NCI-H2081 (cell line): ENCODE results near the gene RELL1.

ENCODE experiments used
- DNase-seq, 2 experiments: peaks; one replicate each; lab custom pipeline; 2025; lab: John Stamatoyannopoulos, UW

RELL1 gene

DNA sequence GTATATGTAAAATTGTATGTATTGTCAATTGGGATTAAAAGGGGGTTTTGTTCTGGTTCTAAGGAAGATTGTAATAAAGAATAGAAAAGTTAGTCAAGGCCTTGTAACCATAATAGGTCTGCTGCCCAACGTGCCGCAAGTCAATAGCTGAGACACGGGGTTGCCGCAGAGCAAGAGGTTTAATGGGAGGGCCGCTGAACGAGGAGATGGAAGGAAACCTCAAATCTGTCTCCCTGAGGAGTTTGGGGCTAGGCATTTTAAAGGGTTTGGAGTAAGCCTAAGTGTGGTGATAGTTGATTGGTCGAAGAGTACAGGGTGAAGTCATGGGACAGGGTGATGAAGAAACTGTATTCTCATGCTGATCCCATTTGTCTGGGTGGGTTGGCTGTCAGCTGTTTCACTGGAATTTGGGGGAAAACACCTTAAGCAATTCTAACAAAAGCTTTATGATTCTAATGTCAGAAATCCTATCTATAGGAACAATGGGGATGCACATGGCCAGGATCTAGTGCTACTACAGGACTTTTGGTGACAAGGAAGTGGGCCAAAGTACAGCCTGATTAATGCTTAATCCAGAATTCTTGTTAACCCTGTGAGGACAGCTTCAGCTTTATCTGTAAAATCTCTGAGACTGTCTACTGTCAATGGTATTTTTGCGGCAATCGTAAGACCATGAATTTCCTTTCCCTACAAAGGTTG lies 86.9 kb downstream of the RELL1 start:
- no peak for DNase-seq

GRCh38 chr4:37597034-37597433 lies 89.1 kb downstream of the RELL1 start:
- no peak for DNase-seq

DNA sequence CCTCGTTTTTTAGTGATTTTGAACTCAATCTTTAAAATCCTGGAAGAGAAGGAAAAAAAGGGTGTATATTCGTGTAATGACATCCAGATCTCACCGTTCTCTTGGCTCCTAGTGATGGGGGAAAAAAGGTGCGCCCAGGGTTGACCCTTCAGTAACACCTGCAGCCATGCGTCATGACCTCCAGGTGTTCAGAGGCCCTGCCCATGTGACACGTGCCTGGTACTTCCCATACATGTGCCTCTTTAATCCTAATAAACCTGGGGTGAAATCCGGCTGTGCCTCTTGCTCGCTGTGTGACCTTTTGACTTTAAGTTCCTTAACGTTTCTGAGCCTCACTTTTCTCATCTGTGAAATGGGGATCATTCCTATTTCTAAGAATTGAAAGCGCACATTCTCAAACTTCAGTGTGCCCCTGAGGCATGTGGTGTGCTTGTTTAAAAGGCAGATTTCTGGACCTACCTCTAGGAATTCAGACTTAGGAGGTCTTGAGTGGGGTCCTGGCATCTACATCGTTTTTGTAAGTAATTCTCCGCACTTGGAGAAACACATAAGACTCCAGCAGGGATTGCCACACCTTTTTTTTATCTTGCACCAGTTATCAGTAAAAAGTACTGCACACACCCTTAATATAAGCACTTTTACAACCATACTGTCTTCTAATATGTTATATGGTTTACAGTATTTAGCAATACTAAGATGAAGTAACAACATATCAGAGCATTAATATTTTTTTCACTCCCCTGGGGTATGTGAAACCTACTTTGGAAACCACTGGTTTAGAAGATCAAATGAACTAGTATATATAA lies 90.1 kb downstream of the RELL1 start:
- no peak for DNase-seq

- no peak for DNase-seq
Observed at GRCh38 chr4:37594099-37594498, 92.1 kb downstream of the RELL1 start.

- no peak for DNase-seq
Observed at GRCh38 chr4:37591349-37591748, 94.8 kb downstream of the RELL1 start.

- no peak for DNase-seq
Observed at GRCh38 chr4:37590016-37590415, 96.2 kb downstream of the RELL1 start.

GRCh38 chr4:37588150-37588549 lies 98.0 kb downstream of the RELL1 start:
- DNase-seq: no peak

DNA sequence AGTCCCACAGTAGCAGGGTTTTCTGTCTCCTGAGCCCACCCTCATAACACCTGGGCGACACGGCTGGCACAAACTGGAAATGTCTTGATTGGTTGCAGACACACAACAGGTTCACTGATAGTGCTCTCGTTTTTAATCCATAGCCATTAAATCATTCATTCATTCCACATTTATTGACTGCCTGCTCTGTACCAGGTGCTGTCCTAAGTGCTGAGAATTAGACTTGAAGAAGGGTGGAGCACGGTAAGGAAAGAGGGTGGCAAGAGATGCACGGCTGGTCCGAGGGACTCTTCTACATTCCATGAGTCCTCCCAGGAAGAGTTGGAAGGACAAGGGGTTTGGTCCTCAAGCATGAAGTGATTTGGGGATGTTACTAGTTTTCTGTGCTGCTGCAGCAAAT lies 100.0 kb downstream of the RELL1 start:
- DNase-seq: no peak

DNA sequence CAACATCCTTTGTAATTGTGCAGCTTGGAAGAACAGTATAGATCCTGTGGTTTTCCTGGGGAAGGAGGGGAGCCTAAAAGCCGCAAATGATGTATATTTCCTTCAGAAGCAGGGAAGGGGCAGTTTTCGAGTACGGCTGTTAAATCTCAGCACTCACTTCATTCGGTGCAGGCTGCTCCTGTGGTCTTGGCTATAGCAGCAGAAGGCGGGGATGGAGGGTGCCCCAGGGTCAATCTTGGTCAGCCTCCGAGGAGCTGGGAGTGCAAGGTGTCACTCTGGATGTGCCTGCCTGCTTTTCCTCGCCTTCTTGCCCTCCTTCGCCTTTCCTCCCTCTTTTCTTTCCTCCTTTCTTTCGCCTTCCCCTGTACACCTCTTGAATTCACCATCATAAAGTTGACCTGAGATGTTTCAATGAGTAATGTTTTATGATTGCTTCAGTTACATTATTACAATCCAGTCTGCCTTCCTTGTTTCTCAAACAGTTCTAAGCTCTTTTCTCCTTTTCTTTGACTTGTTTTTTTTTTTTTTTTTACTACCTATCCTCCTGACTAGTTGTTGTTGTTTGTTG lies 101.6 kb downstream of the RELL1 start:
- no peak for DNase-seq

- DNase-seq: no peak
Observed at GRCh38 chr4:37584071-37584470, 102.1 kb downstream of the RELL1 start.

GRCh38 chr4:37573566-37573965 lies 112.6 kb downstream of the RELL1 start:
- no peak for DNase-seq

DNA sequence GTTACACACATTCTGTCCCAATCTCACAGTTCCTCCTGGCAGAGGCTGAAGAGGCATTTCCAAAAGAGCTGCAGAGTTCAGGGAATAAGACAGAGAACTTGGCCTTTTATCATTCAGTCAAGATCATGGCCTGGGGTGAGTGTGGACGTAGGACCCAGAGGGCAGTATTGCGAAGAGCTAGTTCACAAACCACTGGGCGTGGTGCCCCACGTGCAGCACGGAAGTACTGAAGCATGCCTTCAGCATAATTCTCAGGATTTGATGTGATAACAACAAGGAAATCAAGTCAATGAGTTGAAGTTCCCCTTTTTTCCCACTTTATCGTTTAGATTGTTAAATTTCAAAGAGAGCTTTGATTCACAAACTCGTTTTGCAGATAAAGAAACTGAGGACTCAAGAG lies 117.7 kb downstream of the RELL1 start:
- DNase-seq: no peak

GRCh38 chr4:37567836-37568235 lies 118.3 kb downstream of the RELL1 start:
- DNase-seq: no peak

DNA sequence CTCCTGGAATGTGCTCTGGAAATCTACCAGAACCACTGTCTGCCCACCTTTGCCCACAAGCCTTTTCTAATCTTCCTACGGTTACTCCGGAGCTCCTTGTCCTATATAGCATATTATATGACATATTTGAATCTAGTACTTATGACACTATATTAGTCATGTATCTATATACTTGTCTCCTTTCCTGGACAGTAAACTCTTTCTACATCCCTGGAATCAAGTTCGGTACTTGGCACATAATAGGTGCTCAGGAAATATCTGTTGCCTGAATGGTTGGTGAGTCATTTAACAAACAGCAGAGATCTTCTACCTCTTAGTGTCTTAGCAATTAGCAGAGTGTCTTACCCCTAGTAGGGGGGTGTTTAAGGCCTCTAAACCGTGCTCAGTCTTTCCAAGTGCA lies 123.6 kb downstream of the RELL1 start:
- DNase-seq: no peak

DNA sequence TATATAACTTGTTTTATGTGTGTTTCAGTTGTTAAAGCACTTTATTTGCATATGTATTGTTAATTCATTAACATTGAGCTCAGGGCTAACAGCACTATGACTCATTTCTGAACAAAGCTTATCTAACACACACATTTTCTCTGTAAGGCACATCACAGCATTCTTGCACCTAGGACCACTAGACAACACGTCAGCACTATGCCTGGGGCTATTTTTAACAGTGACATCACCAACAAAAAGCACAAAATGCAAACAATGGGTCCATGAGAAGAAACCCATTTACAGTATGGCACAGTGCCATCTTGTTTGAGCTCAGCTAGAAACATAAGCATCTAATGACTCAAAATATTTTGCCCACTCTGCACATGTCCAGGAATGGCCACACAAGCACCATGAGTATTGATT lies 124.4 kb downstream of the RELL1 start:
- DNase-seq: peak; percentile 34 to 48

DNA sequence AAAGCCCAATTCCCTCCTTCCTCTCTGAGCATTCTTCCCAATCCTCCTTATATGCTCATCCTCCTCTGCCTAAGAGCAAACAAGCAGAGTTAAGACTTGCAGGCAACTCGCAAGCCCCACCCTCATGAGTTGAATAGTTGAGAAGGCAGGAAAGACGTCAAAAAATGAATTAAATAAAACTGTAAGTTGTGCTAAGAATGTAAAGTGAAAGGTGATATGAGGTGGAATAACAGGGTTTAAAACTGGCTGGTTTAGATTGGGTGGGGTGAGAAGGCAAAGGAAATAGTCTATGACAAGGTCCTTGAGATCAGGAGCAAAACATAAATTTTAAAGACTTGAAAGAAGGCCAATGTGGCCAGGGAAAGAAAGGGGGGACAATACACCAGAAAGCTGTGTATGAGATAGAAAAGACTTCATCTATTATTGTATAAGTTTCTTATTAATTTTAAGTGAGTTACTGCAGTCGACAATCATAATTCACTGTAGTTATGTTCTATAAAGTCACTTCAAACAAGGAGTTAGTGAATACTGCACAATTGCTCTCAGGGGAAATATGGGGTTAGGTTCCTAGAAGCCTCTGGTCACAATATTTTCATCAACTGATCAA lies 124.9 kb downstream of the RELL1 start:
- no peak for DNase-seq
